Activated T-helper 17 cell treated with anti-CD3 and anti-CD28 coated beads, Interleukin-2, amount 50 U/mL, for 72 hours (primary cell): ENCODE data around the gene CACUL1. TPM values are rescaled to one million over a fixed set of nuclear protein-coding genes. Genes with fewer than 3 reads are reported as not detected.

Experiments used
- ATAC-seq: fragments of 150-1000 bp; cut with Tn5 transposase; replicated peaks from 2 replicates; pipeline ENCODE4 v1.10.0; 2021; ENCODE audit warnings: mild to moderate bottlenecking, moderate library complexity
- H3K27ac Mint-ChIP-seq: one replicate; pipeline ENCODE4 v1.8.0; 2022; ENCODE audit warnings: mixed read lengths
- H3K27me3 Mint-ChIP-seq: one replicate; pipeline ENCODE4 v1.8.0; 2022; ENCODE audit warnings: mixed read lengths
- H3K36me3 Mint-ChIP-seq: one replicate; pipeline ENCODE4 v1.8.0; 2022; ENCODE audit warnings: low read depth, mild to moderate bottlenecking, mixed read lengths
- H3K4me1 Mint-ChIP-seq: one replicate; pipeline ENCODE4 v1.8.0; 2022; ENCODE audit warnings: mixed read lengths
- H3K4me3 Mint-ChIP-seq: one replicate; pipeline ENCODE4 v1.8.0; 2022; ENCODE audit warnings: mild to moderate bottlenecking, mixed read lengths
- H3K9me3 Mint-ChIP-seq: one replicate; pipeline ENCODE4 v1.8.0; 2022; ENCODE audit warnings: mixed read lengths
- total RNA-seq, 2 donors: library from RNA; stranded (reverse); gene quantifications; one replicate each; pipeline ENCODE4 v1.2.3, GENCODE V29; 2022

The CACUL1 gene
- total RNA-seq, 2 donors from 2014 or later = 25.6 to 29.2 TPM

GRCh38 chr10:118778727-118779126, 24.0 kb upstream of the CACUL1 start:
- Mint-ChIP-seq H3K4me3 (no peak overlapping the region), H3K36me3 (no peaks in the 10 kb centered on the region), H3K9me3 (no peaks in the 10 kb centered on the region), H3K27me3 (peaks cover 7% of the 10 kb centered on the region), H3K4me1 (no peaks in the 10 kb centered on the region), H3K27ac (no peak overlapping the region)
- no peak for ATAC-seq

- H3K9me3 Mint-ChIP-seq = no peaks in the 10 kb centered on the region
- H3K27ac Mint-ChIP-seq = no peak overlapping the region
- H3K4me3 Mint-ChIP-seq = no peak overlapping the region
- ATAC-seq = no peak
- H3K27me3 Mint-ChIP-seq = no peaks in the 10 kb centered on the region
- no peaks in the 10 kb centered on the region for H3K4me1 Mint-ChIP-seq
- no peaks in the 10 kb centered on the region for H3K36me3 Mint-ChIP-seq
These were observed 22.2 kb upstream of the CACUL1 start for GRCh38 chr10:118776960-118777359.

GRCh38 chr10:118776033-118776432, 21.3 kb upstream of the CACUL1 start:
- Mint-ChIP-seq H3K27me3 (no peaks in the 10 kb centered on the region), H3K36me3 (no peaks in the 10 kb centered on the region), H3K4me3 (no peak overlapping the region), H3K4me1 (no peaks in the 10 kb centered on the region), H3K9me3 (no peaks in the 10 kb centered on the region), H3K27ac (no peak overlapping the region)
- ATAC-seq = no peak

- ATAC-seq = no peak
- no peaks in the 10 kb centered on the region for H3K36me3 Mint-ChIP-seq
These were observed 20.7 kb upstream of the CACUL1 start for GRCh38 chr10:118775478-118775877.

DNA sequence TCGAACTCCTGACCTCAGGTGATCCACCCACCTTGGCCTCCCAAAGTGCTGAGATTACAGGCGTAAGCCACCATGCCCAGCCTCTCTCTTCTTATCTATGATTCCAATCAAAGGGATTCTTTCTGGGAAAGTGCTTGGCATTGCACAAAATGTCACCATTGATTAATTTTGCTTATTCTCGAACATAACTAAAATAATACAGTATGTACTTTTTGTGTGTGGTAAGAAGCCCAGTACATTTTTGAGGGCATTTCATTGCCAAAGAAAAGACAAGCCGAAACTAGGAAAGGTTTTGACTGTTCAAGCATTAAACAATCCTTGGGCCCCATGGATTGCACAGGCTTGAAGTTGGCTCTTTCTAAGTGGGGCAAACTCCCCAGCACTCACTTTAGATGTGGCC, 18.3 kb upstream of the CACUL1 start:
- H3K27me3 Mint-ChIP-seq = no peaks in the 10 kb centered on the region
- H3K27ac Mint-ChIP-seq = no peak overlapping the region
- no peaks in the 10 kb centered on the region for H3K9me3 Mint-ChIP-seq
- H3K36me3 Mint-ChIP-seq = no peaks in the 10 kb centered on the region
- no peaks in the 10 kb centered on the region for H3K4me1 Mint-ChIP-seq
- H3K4me3 Mint-ChIP-seq = no peak overlapping the region
- ATAC-seq = no peak

More at GRCh38 chr10:118775478-118775877, 20.7 kb upstream of the CACUL1 start:
- Mint-ChIP-seq H3K9me3 (no peaks in the 10 kb centered on the region), H3K4me3 (no peak overlapping the region), H3K27ac (no peak overlapping the region), H3K4me1 (no peaks in the 10 kb centered on the region), H3K27me3 (no peaks in the 10 kb centered on the region)

GRCh38 chr10:118771976-118772375, 17.2 kb upstream of the CACUL1 start:
- Mint-ChIP-seq H3K27me3 (no peaks in the 10 kb centered on the region), H3K4me3 (no peak overlapping the region), H3K9me3 (no peaks in the 10 kb centered on the region), H3K36me3 (no peaks in the 10 kb centered on the region), H3K27ac (no peak overlapping the region), H3K4me1 (no peaks in the 10 kb centered on the region)
- no peak for ATAC-seq

DNA sequence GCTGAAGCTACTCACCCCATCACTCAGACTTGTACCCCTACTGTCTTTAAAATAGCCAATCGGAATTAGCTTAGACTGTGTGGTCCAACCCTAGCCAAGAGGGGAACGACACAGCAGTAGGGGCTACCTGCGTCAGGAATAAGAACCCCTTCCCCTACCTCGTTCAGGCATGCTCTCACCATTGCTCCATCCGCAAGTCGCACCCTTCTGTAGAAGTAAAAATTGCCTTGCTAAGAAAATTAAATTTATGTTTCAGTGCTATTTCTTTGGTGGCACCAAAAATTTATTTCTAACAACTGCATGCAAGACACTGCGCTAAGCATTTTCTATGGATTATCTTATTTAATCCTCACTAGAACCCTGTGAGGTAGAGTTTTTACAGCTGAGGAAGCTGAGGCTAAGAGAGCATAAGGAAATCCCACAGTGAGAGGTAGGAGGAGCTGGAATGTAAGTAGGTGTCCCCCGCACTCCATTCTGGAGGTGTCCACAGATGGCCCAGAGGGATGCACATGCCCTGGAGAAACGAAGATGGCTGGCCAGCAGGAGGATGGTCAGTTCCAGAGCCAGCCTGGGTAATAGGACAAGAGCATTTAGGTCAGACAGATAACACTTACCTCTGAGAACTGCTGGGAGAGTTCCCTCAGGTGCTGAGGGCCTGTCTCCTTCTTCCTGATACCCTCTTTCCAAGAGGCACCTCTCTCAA, 15.3 kb upstream of the CACUL1 start:
- no peak overlapping the region for H3K4me3 Mint-ChIP-seq
- H3K4me1 Mint-ChIP-seq = no peaks in the 10 kb centered on the region

DNA sequence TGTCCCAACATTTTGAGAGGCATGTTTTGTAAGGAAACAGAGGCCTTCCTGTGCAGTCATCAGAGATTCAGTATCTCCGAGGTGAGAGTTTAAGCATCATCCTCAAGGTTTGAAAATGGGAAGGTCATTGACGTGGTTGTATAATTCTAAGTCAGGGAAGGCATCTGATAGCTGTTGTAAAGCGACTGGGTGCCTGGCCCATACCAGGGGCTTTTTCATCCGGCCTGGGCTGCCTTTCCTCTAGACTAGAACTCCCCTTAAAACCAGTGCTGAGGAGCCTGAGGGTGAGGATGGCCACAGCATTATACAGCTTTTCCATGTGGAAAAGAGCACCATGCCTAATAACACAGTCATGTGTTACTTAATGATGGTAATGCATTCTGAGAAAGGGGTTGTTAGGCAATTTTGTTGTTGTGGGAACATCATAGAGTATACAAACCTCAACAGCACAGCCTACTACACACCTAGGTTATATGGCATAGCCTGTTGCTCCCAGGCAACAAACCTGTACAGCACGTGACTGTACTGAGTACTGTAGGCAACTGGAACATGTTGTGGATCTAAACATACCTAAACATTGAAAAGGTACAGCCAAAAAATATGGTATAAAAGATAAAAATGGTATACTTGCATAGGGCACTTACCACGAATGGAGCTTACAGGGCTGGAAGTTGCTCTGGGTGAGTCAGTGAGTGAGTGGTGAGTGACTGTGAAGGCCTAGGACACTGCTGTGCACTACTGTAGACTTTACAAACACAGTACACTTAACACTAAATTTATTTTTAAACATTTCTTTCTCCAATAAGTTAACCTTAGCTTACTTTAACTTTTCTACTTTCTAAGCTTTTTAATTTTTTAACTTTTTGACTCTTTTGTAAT, 13.5 kb upstream of the CACUL1 start:
- Mint-ChIP-seq H3K27ac (no peak overlapping the region), H3K27me3 (no peaks in the 10 kb centered on the region), H3K9me3 (no peaks in the 10 kb centered on the region), H3K4me3 (no peak overlapping the region), H3K4me1 (no peaks in the 10 kb centered on the region), H3K36me3 (no peaks in the 10 kb centered on the region)
- no peak for ATAC-seq

More for the DNA sequence above, 15.3 kb upstream of the CACUL1 start:
- Mint-ChIP-seq H3K36me3 (no peaks in the 10 kb centered on the region), H3K9me3 (no peaks in the 10 kb centered on the region), H3K27ac (no peak overlapping the region), H3K27me3 (no peaks in the 10 kb centered on the region)
- ATAC-seq = no peak

DNA sequence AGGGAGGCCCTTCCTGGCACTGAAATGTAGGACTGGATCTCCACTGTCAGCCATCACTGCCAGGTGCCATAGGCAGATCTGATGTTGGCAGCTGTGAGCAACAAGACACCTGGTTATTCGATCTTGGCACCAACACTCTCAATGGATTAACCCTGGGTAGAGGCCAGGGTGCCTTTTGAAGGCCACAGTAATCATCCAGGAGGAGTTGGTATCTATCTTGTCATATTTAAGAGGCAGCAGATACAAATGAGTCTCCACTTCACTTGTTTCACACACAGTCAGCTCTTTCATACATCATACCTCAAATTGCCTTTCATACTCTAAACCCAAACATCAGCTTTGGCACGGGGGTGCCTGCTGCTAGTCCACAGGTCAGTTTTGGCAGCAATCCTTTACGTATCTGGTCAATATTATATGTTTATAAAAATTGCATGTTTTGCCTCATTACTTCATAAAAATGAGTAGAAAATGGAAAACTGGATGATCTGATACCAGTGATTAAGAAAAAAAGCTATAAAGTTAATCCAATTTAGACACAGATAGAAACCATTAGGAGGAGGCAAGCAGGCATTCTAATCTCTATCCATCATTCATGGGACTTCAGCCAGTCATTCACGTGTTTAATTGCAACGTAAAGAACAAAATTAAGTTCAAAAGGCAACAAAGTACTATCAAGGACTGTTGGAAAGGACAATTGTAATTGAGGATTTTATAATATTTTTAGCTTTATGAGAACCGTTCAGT, 12.7 kb upstream of the CACUL1 start:
- no peak for ATAC-seq
- Mint-ChIP-seq H3K4me3 (no peak overlapping the region), H3K27ac (no peak overlapping the region), H3K36me3 (no peaks in the 10 kb centered on the region), H3K9me3 (no peaks in the 10 kb centered on the region), H3K27me3 (no peaks in the 10 kb centered on the region), H3K4me1 (no peaks in the 10 kb centered on the region)

GRCh38 chr10:118764195-118764594, 9.4 kb upstream of the CACUL1 start:
- ATAC-seq = no peak
- H3K9me3 Mint-ChIP-seq = no peaks in the 10 kb centered on the region
- no peaks in the 10 kb centered on the region for H3K4me1 Mint-ChIP-seq
- no peak overlapping the region for H3K4me3 Mint-ChIP-seq
- H3K27ac Mint-ChIP-seq = no peak overlapping the region
- H3K36me3 Mint-ChIP-seq = no peaks in the 10 kb centered on the region
- no peaks in the 10 kb centered on the region for H3K27me3 Mint-ChIP-seq

GRCh38 chr10:118763202-118763988, 8.6 kb upstream of the CACUL1 start:
- Mint-ChIP-seq H3K27ac (no peak overlapping the region), H3K4me1 (no peaks in the 10 kb centered on the region), H3K9me3 (no peaks in the 10 kb centered on the region), H3K4me3 (no peak overlapping the region), H3K36me3 (no peaks in the 10 kb centered on the region), H3K27me3 (no peaks in the 10 kb centered on the region)
- ATAC-seq = no peak

DNA sequence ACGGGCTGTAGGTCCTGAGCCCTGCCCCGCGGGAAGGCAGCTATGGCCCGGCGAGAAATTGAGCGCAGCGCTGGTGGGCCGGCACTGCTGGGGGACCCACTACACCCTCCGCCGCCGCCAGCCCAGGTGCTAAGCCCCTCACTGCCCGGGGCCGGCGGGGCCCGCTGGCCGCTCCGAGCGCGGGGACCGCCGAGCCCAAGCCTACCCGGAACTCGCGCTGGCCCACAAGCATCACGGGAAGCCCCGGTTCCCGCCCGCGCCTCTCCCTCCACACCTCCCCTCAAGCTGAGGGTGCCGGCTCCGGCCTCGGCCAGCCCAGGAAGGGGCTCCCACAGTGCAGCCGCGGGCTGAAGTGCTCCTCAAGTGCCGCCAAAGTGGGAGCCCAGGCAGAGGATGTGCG, 5.5 kb upstream of the CACUL1 start:
- Mint-ChIP-seq H3K36me3 (no peaks in the 10 kb centered on the region), H3K4me3 (no peak overlapping the region), H3K27me3 (peaks cover 8% of the 10 kb centered on the region), H3K9me3 (no peaks in the 10 kb centered on the region), H3K4me1 (no peaks in the 10 kb centered on the region), H3K27ac (no peak overlapping the region)
- ATAC-seq = no peak

DNA sequence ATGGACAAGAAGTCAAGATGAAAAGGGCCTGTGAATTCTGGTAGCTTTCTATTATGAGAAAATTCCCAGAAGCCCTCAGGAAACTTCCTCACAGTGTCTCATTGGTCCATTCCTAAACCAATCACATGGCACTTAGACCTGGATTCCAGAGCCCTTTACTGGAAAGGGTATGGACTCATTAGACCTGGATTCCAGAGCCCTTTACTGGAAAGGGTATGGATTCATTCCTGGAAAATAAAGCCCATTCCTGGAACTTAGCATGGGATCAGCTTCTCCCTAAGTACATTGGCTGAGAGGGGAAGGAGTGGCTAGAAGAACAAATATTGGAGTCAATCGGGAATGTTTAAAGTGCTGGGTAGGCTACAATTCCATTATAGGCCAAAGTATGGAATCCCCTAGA, 3.7 kb upstream of the CACUL1 start:
- no peak for ATAC-seq

GRCh38 chr10:118754229-118754555, 578 bp downstream of the CACUL1 start:
- Mint-ChIP-seq H3K36me3 (peaks cover 14% of the 10 kb centered on the region), H3K9me3 (no peaks in the 10 kb centered on the region), H3K27ac (peak overlapping the region; percentile 89), H3K4me1 (peaks cover 16% of the 10 kb centered on the region), H3K27me3 (peaks cover 8% of the 10 kb centered on the region), H3K4me3 (peak overlapping the region; percentile 91)
- peak; percentile 5 for ATAC-seq

More for the DNA sequence above, 3.7 kb upstream of the CACUL1 start:
- H3K27ac Mint-ChIP-seq = no peak overlapping the region
- peaks cover 8% of the 10 kb centered on the region for H3K27me3 Mint-ChIP-seq
- H3K36me3 Mint-ChIP-seq = peaks cover 7% of the 10 kb centered on the region
- H3K4me1 Mint-ChIP-seq = peaks cover 4% of the 10 kb centered on the region
- H3K9me3 Mint-ChIP-seq = no peaks in the 10 kb centered on the region
- no peak overlapping the region for H3K4me3 Mint-ChIP-seq
